Measurements from ENCODE around the gene RNU1-4. TPM values are rescaled to one million over a fixed set of nuclear protein-coding genes. Genes with fewer than 3 reads are reported as not detected.
"Not testable (repeated sequence)": the region's sequence is repeated elsewhere in the genome, so short reads cannot be mapped to it uniquely, and the experiment has no call there.

Gene RNU1-4
- total and polyA plus RNA-seq, 2 donors (not counting 1 experiment from before 2014, with no cell fraction given), result 3,997 TPM; not detected in 1

GRCh38 chr1:16721871-16722641 is 18.3 kb upstream of the RNU1-4 start:
- Histone ChIP-seq H3K27ac (ENCODE audit: insufficient read depth, low read length) (no peak overlapping the region), H3K9ac (ENCODE audit: insufficient read depth, low read length) (no peak overlapping the region), H3K36me3 (ENCODE audit: control insufficient read depth, insufficient read depth, low read length) (no peaks in the 10 kb centered on the region), H3K4me3 (replicated peaks in 1 of 4; ENCODE audit: control extremely low read depth in 1 of 4, insufficient read depth in 1 of 4, low read depth in 3 of 4, low read length in 4 of 4) (no peak overlapping the region), H3K79me2 (ENCODE audit: control insufficient read depth, insufficient read depth, low read length) (no peaks in the 10 kb centered on the region), H3K9me3 (ENCODE audit: control insufficient read depth, insufficient read depth, low read depth, low read length) (no peaks in the 10 kb centered on the region), H2AFZ (ENCODE audit: low read length) (no peak overlapping the region), H3K4me2 (ENCODE audit: extremely low read depth, insufficient read depth, low read length) (no peak overlapping the region), H3K27me3 (ENCODE audit: control insufficient read depth, insufficient read depth, low read length) (peaks cover 3% of the 10 kb centered on the region), H4K20me1 (ENCODE audit: control insufficient read depth, extremely low read depth, insufficient read depth, low read length) (no peaks in the 10 kb centered on the region), H3K4me1 (ENCODE audit: control insufficient read depth, extremely low read depth, insufficient read depth, low read length) (no peaks in the 10 kb centered on the region)
- no peak for DNase-seq (ENCODE audit: low read depth in 2 of 2)
- TF ChIP-seq CTCF (conservative IDR thresholded peaks at IDR 0.05 in 1 of 2, IDR thresholded peaks at IDR 0.05 in 1 of 2; ENCODE audit: low read depth in 1 of 2, low read length in 2 of 2) (no peak), EZH2 (IDR thresholded peaks at IDR 0.05; ENCODE audit: low read length, missing control alignments) (no peak)

DNA sequence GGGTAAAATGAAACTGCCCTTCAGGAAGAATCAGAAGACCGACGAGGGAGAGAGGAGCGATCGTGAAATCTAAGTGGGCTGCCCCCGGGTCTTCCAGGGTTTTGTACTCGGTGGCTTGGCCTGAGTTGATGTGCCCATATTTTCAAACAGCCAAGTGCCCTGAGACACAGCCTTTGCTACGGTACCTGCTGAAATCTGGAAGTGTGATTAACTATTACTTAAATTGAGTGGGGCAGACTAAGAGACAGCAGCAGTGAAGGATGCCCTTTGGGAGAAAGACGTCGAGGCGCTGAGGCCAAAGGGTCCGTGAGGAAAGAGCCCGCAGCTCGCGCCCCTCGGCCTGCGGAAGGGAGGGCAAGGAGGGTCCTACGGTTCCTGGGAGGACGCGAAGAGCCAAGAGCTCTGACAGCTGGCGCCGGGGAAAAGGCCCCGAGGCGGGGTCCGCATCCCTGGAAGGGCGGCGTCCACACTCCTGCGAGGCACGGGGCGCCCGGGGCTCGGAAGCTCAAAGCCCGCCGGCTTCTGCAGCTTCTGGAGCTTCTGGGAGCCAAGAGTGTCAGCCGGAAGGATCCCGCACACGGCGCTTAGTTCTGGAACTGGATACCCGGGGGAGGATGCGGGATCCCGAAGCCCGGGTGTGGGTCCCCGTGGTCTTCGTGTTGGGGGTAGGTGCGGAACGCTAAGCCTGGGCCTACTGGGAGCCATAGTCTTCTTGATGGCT is 15.4 kb upstream of the RNU1-4 start:
- peaks cover 9% of the 10 kb centered on the region for H3K27me3 ChIP-seq (ENCODE audit: control insufficient read depth, insufficient read depth, low read length)
- DNase-seq (ENCODE audit: low read depth in 2 of 2), result no peak
- TF ChIP-seq EZH2 (IDR thresholded peaks at IDR 0.05; ENCODE audit: low read length, missing control alignments), result peak; percentile 33
- TF ChIP-seq CTCF (conservative IDR thresholded peaks at IDR 0.05 in 1 of 2, IDR thresholded peaks at IDR 0.05 in 1 of 2; ENCODE audit: low read depth in 1 of 2, low read length in 2 of 2), result no peak

GRCh38 chr1:16725439-16726245 is 14.7 kb upstream of the RNU1-4 start:
- not testable (repeated sequence) for H3K4me1 ChIP-seq (ENCODE audit: control insufficient read depth, extremely low read depth, insufficient read depth, low read length); H3K4me2 ChIP-seq (ENCODE audit: extremely low read depth, insufficient read depth, low read length); H3K27me3 ChIP-seq (ENCODE audit: control insufficient read depth, insufficient read depth, low read length); DNase-seq (ENCODE audit: low read depth in 2 of 2); H4K20me1 ChIP-seq (ENCODE audit: control insufficient read depth, extremely low read depth, insufficient read depth, low read length); H3K36me3 ChIP-seq (ENCODE audit: control insufficient read depth, insufficient read depth, low read length); H3K4me3 ChIP-seq (replicated peaks in 1 of 4; ENCODE audit: control extremely low read depth in 1 of 4, insufficient read depth in 1 of 4, low read depth in 3 of 4, low read length in 4 of 4); H3K79me2 ChIP-seq (ENCODE audit: control insufficient read depth, insufficient read depth, low read length); H2AFZ ChIP-seq (ENCODE audit: low read length); H3K27ac ChIP-seq (ENCODE audit: insufficient read depth, low read length); H3K9ac ChIP-seq (ENCODE audit: insufficient read depth, low read length); H3K9me3 ChIP-seq (ENCODE audit: control insufficient read depth, insufficient read depth, low read depth, low read length)

More for the DNA sequence above, 15.4 kb upstream of the RNU1-4 start:
- no peak overlapping the region for H3K27ac ChIP-seq (ENCODE audit: insufficient read depth, low read length)
- no peaks in the 10 kb centered on the region for H3K36me3 ChIP-seq (ENCODE audit: control insufficient read depth, insufficient read depth, low read length)
- H3K9me3 ChIP-seq (ENCODE audit: control insufficient read depth, insufficient read depth, low read depth, low read length), result no peaks in the 10 kb centered on the region
- H4K20me1 ChIP-seq (ENCODE audit: control insufficient read depth, extremely low read depth, insufficient read depth, low read length), result no peaks in the 10 kb centered on the region
- no peak overlapping the region for H3K4me3 ChIP-seq (replicated peaks in 1 of 4; ENCODE audit: control extremely low read depth in 1 of 4, insufficient read depth in 1 of 4, low read depth in 3 of 4, low read length in 4 of 4)
- H3K79me2 ChIP-seq (ENCODE audit: control insufficient read depth, insufficient read depth, low read length), result no peaks in the 10 kb centered on the region
- no peak overlapping the region for H3K4me2 ChIP-seq (ENCODE audit: extremely low read depth, insufficient read depth, low read length)
- H2AFZ ChIP-seq (ENCODE audit: low read length), result no peak overlapping the region
- no peak overlapping the region for H3K9ac ChIP-seq (ENCODE audit: insufficient read depth, low read length)
- no peaks in the 10 kb centered on the region for H3K4me1 ChIP-seq (ENCODE audit: control insufficient read depth, extremely low read depth, insufficient read depth, low read length)
